ENCODE data around the gene SFT2D1.
"Not testable (repeated sequence)": the region's sequence is repeated elsewhere in the genome, so short reads cannot be mapped to it uniquely, and the experiment has no call there.

The SFT2D1 gene

DNA sequence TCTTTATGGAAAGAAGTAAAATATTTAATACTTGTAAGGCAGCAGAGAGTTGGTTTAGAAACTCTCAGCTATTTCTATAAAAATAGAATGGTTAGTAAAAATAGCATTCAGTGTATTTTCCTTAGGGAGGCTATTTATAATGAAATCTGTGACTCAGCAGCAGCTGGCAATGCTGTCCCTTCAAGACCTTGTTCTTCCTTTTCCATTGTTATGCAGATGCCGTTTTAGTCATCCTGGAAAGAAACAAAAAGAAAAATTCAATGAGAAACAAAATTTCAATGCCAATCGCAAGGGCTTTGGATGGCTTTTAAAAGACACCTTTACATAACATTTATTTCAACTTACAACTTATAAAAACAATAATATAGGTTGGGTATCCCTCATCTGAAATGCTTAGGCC is 22.9 kb upstream of the SFT2D1 start:
- WGBS (ENCODE audit: insufficient coverage) = no CpG with 5 or more reads among the region's 2 CpGs
- no peaks in the 10 kb centered on the region for H3K9me3 ChIP-seq (ENCODE audit: control extremely low read depth in 1 of 5, control insufficient read depth in 4 of 5, insufficient read depth in 2 of 5, low read depth in 1 of 5, low read length in 4 of 5)
- no peak overlapping the region for H3K27ac ChIP-seq (ENCODE audit: insufficient read depth in 1 of 2, low read depth in 1 of 2, low read length in 2 of 2, poor library complexity in 1 of 2, severe bottlenecking in 2 of 2)
- CTCF ChIA-PET = interaction anchor here (1.2 to 4.3 kb wide), 3 partner anchors 11 to 21 kb away, joined by 3 to 21 read pairs (median 3); no protein-coding TSS in a partner anchor
- H3K4me3 ChIP-seq (ENCODE audit: control insufficient read depth in 1 of 7, extremely low read depth in 1 of 7, insufficient read depth in 4 of 7, low read depth in 2 of 7, low read length in 6 of 7) = no peak overlapping the region
- H3K36me3 ChIP-seq (ENCODE audit: control insufficient read depth in 4 of 4, insufficient read depth in 4 of 4, low read length in 3 of 4) = peaks cover 5 to 15% (median 9%) of the 10 kb centered on the region in 4 experiments
- H3K4me1 ChIP-seq (ENCODE audit: control extremely low read depth in 1 of 4, control insufficient read depth in 4 of 4, insufficient read depth in 4 of 4, low read length in 3 of 4) = no peaks in the 10 kb centered on the region
- POLR2A ChIA-PET = no interaction called here
- no peak for DNase-seq
- H3K27me3 ChIP-seq (replicated peaks in 2 of 5; ENCODE audit: control insufficient read depth in 4 of 5, insufficient read depth in 5 of 5, low read length in 4 of 5) = no peaks in the 10 kb centered on the region

GRCh38 chr6:166364456-166364855 is 22.1 kb upstream of the SFT2D1 start:
- Histone ChIP-seq H3K27ac (ENCODE audit: insufficient read depth in 1 of 2, low read depth in 1 of 2, low read length in 2 of 2, poor library complexity in 1 of 2, severe bottlenecking in 2 of 2) (no peak overlapping the region), H3K4me3 (ENCODE audit: control insufficient read depth in 1 of 7, extremely low read depth in 1 of 7, insufficient read depth in 4 of 7, low read depth in 2 of 7, low read length in 6 of 7) (no peak overlapping the region), H3K36me3 (ENCODE audit: control insufficient read depth in 4 of 4, insufficient read depth in 4 of 4, low read length in 3 of 4) (peaks cover 5 to 15% (median 9%) of the 10 kb centered on the region in 4 experiments), H3K27me3 (replicated peaks in 2 of 5; ENCODE audit: control insufficient read depth in 4 of 5, insufficient read depth in 5 of 5, low read length in 4 of 5) (no peaks in the 10 kb centered on the region), H3K4me1 (ENCODE audit: control extremely low read depth in 1 of 4, control insufficient read depth in 4 of 4, insufficient read depth in 4 of 4, low read length in 3 of 4) (no peaks in the 10 kb centered on the region), H3K9me3 (ENCODE audit: control extremely low read depth in 1 of 5, control insufficient read depth in 4 of 5, insufficient read depth in 2 of 5, low read depth in 1 of 5, low read length in 4 of 5) (no peaks in the 10 kb centered on the region)
- 96% methylated on average over 7 of the region's 7 CpGs for WGBS (ENCODE audit: insufficient coverage)
- ChIA-PET CTCF (interaction anchor here (0.9 to 4.3 kb wide), 4 partner anchors 11 to 20 kb away, joined by 3 to 21 read pairs (median 3); no protein-coding TSS in a partner anchor), POLR2A (no interaction called here)
- no peak for DNase-seq

- H3K4me1 ChIP-seq (ENCODE audit: control extremely low read depth in 1 of 4, control insufficient read depth in 4 of 4, insufficient read depth in 4 of 4, low read length in 3 of 4); H3K9me3 ChIP-seq (ENCODE audit: control extremely low read depth in 1 of 5, control insufficient read depth in 4 of 5, insufficient read depth in 2 of 5, low read depth in 1 of 5, low read length in 4 of 5); H3K27me3 ChIP-seq (replicated peaks in 2 of 5; ENCODE audit: control insufficient read depth in 4 of 5, insufficient read depth in 5 of 5, low read length in 4 of 5); POLR2A ChIA-PET; DNase-seq; H3K27ac ChIP-seq (ENCODE audit: insufficient read depth in 1 of 2, low read depth in 1 of 2, low read length in 2 of 2, poor library complexity in 1 of 2, severe bottlenecking in 2 of 2); H3K4me3 ChIP-seq (ENCODE audit: control insufficient read depth in 1 of 7, extremely low read depth in 1 of 7, insufficient read depth in 4 of 7, low read depth in 2 of 7, low read length in 6 of 7): not testable (repeated sequence)
- WGBS (ENCODE audit: insufficient coverage) = 90% methylated on average over 2 of the region's 4 CpGs
- peaks cover 5 to 12% (median 9%) of the 10 kb centered on the region in 4 experiments for H3K36me3 ChIP-seq (ENCODE audit: control insufficient read depth in 4 of 4, insufficient read depth in 4 of 4, low read length in 3 of 4)
- CTCF ChIA-PET = interaction anchor here (1.1 kb wide), 1 partner anchor 19 kb away, joined by 4 read pairs; no protein-coding TSS in a partner anchor
Measured at GRCh38 chr6:166362427-166362826, 20.1 kb upstream of the SFT2D1 start.

DNA sequence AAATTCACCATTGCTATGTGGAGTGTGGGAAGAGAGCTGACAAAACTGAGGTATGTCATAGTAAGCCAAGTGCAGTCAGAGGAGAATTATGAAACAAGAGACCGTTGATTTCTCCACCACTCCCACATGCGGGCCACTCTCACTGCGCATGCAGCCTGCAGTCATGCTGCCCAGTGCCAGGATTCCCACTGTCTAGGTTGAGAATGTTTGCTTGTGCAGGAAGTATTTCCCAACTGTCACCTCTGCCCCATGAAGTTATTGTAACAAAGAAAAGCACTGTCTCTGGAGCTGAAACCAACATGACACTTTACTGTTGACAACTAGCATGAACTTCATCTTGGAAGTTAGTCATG is 18.7 kb upstream of the SFT2D1 start:
- ChIA-PET CTCF (interaction anchor here (1.8 kb wide), 1 partner anchor 11 kb away, joined by 5 read pairs; no protein-coding TSS in a partner anchor), POLR2A (no interaction called here)
- no peaks in the 10 kb centered on the region for H3K4me1 ChIP-seq (ENCODE audit: control extremely low read depth in 1 of 4, control insufficient read depth in 4 of 4, insufficient read depth in 4 of 4, low read length in 3 of 4)
- H3K36me3 ChIP-seq (ENCODE audit: control insufficient read depth in 4 of 4, insufficient read depth in 4 of 4, low read length in 3 of 4) = peaks cover 5 to 12% (median 6%) of the 10 kb centered on the region in 4 experiments
- H3K4me3 ChIP-seq (ENCODE audit: control insufficient read depth in 1 of 7, extremely low read depth in 1 of 7, insufficient read depth in 4 of 7, low read depth in 2 of 7, low read length in 6 of 7) = no peak overlapping the region
- WGBS (ENCODE audit: insufficient coverage) = 100% methylated on average over 2 of the region's 3 CpGs
- no peak overlapping the region for H3K27ac ChIP-seq (ENCODE audit: insufficient read depth in 1 of 2, low read depth in 1 of 2, low read length in 2 of 2, poor library complexity in 1 of 2, severe bottlenecking in 2 of 2)
- DNase-seq = no peak
- H3K27me3 ChIP-seq (replicated peaks in 2 of 5; ENCODE audit: control insufficient read depth in 4 of 5, insufficient read depth in 5 of 5, low read length in 4 of 5) = no peaks in the 10 kb centered on the region
- H3K9me3 ChIP-seq (ENCODE audit: control extremely low read depth in 1 of 5, control insufficient read depth in 4 of 5, insufficient read depth in 2 of 5, low read depth in 1 of 5, low read length in 4 of 5) = no peaks in the 10 kb centered on the region

DNA sequence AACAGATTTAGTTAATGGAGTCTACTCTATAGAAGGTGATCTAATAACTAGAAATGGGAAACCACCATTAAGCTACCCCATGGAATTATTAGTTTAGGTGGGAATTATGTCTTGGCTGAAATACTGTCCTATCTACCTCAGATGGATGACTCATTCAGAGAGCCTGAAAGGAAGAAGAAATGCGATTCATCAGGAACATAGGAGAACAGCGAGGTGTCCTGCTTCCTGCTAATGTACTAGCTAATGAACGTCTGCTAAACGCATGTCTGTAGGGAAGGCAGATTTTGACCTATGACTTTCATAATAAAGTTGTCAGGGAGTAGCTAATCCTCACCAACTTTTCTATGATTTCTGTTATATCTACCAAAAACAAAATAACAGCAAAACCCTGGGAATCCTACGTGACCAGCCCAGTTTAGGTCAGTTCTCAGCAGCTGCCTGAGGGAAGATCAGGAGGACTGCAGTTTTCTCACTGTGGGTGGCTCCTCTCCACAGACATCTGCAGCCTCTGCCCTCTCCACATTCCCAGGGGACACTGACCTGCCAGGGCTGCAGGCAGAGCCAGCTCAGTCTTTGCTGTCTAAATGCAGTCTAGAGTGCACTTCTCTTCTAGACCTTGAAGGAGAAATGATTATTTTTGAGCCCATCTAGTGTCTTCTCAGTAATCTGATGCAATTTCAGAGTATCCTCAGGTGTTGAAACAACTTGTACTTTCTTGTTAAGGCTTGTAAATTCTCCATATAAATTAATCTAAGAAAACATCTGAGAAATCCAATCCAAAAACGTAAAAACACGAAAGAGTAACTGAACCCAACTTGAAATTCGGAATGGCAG is 18.1 kb upstream of the SFT2D1 start:
- DNase-seq = no peak
- no peaks in the 10 kb centered on the region for H3K27me3 ChIP-seq (replicated peaks in 2 of 5; ENCODE audit: control insufficient read depth in 4 of 5, insufficient read depth in 5 of 5, low read length in 4 of 5)
- H3K36me3 ChIP-seq (ENCODE audit: control insufficient read depth in 4 of 4, insufficient read depth in 4 of 4, low read length in 3 of 4) = peaks cover 0 to 10% (median 6%) of the 10 kb centered on the region in 4 experiments
- no peak overlapping the region for H3K27ac ChIP-seq (ENCODE audit: insufficient read depth in 1 of 2, low read depth in 1 of 2, low read length in 2 of 2, poor library complexity in 1 of 2, severe bottlenecking in 2 of 2)
- no peaks in the 10 kb centered on the region for H3K9me3 ChIP-seq (ENCODE audit: control extremely low read depth in 1 of 5, control insufficient read depth in 4 of 5, insufficient read depth in 2 of 5, low read depth in 1 of 5, low read length in 4 of 5)
- ChIA-PET CTCF (interaction anchor here (1.0 to 1.8 kb wide), 2 partner anchors 10 to 47 kb away, joined by 3 to 5 read pairs; no protein-coding TSS in a partner anchor), POLR2A (no interaction called here)
- WGBS (ENCODE audit: insufficient coverage) = 96% methylated on average over 7 of the region's 8 CpGs
- no peak overlapping the region for H3K4me3 ChIP-seq (ENCODE audit: control insufficient read depth in 1 of 7, extremely low read depth in 1 of 7, insufficient read depth in 4 of 7, low read depth in 2 of 7, low read length in 6 of 7)
- no peaks in the 10 kb centered on the region for H3K4me1 ChIP-seq (ENCODE audit: control extremely low read depth in 1 of 4, control insufficient read depth in 4 of 4, insufficient read depth in 4 of 4, low read length in 3 of 4)

- no peak for DNase-seq
- Histone ChIP-seq H3K4me1 (ENCODE audit: control extremely low read depth in 1 of 4, control insufficient read depth in 4 of 4, insufficient read depth in 4 of 4, low read length in 3 of 4) (peaks cover 0 to 2% (median 0%) of the 10 kb centered on the region in 4 experiments), H3K36me3 (ENCODE audit: control insufficient read depth in 4 of 4, insufficient read depth in 4 of 4, low read length in 3 of 4) (no peaks in the 10 kb centered on the region), H3K27me3 (replicated peaks in 2 of 5; ENCODE audit: control insufficient read depth in 4 of 5, insufficient read depth in 5 of 5, low read length in 4 of 5) (no peaks in the 10 kb centered on the region), H3K4me3 (ENCODE audit: control insufficient read depth in 1 of 7, extremely low read depth in 1 of 7, insufficient read depth in 4 of 7, low read depth in 2 of 7, low read length in 6 of 7) (no peak overlapping the region), H3K27ac (ENCODE audit: insufficient read depth in 1 of 2, low read depth in 1 of 2, low read length in 2 of 2, poor library complexity in 1 of 2, severe bottlenecking in 2 of 2) (no peak overlapping the region), H3K9me3 (ENCODE audit: control extremely low read depth in 1 of 5, control insufficient read depth in 4 of 5, insufficient read depth in 2 of 5, low read depth in 1 of 5, low read length in 4 of 5) (peaks cover 0 to 5% (median 0%) of the 10 kb centered on the region in 5 experiments)
- WGBS (ENCODE audit: insufficient coverage) = 100% methylated on average over 2 of the region's 5 CpGs
- ChIA-PET POLR2A (no interaction called here), CTCF (interaction anchor here (1.4 kb wide), 1 partner anchor 25 kb away, joined by 3 read pairs; no protein-coding TSS in a partner anchor)
Measured at GRCh38 chr6:166355552-166355951, 13.2 kb upstream of the SFT2D1 start.

- Histone ChIP-seq H3K4me1 (ENCODE audit: control extremely low read depth in 1 of 4, control insufficient read depth in 4 of 4, insufficient read depth in 4 of 4, low read length in 3 of 4) (peaks cover 0 to 2% (median 0%) of the 10 kb centered on the region in 4 experiments), H3K27me3 (replicated peaks in 2 of 5; ENCODE audit: control insufficient read depth in 4 of 5, insufficient read depth in 5 of 5, low read length in 4 of 5) (no peaks in the 10 kb centered on the region), H3K27ac (ENCODE audit: insufficient read depth in 1 of 2, low read depth in 1 of 2, low read length in 2 of 2, poor library complexity in 1 of 2, severe bottlenecking in 2 of 2) (no peak overlapping the region), H3K36me3 (ENCODE audit: control insufficient read depth in 4 of 4, insufficient read depth in 4 of 4, low read length in 3 of 4) (no peaks in the 10 kb centered on the region), H3K9me3 (ENCODE audit: control extremely low read depth in 1 of 5, control insufficient read depth in 4 of 5, insufficient read depth in 2 of 5, low read depth in 1 of 5, low read length in 4 of 5) (peaks cover 0 to 9% (median 1%) of the 10 kb centered on the region in 5 experiments), H3K4me3 (ENCODE audit: control insufficient read depth in 1 of 7, extremely low read depth in 1 of 7, insufficient read depth in 4 of 7, low read depth in 2 of 7, low read length in 6 of 7) (no peak overlapping the region)
- no peak for DNase-seq
- WGBS (ENCODE audit: insufficient coverage) = no CpG with 5 or more reads among the region's 4 CpGs
- POLR2A ChIA-PET = interaction anchor here (0.6 kb wide), 1 partner anchor 20 kb away, joined by 4 read pairs; no protein-coding TSS in a partner anchor
- CTCF ChIA-PET = no interaction called here
Measured at GRCh38 chr6:166354965-166355364, 12.6 kb upstream of the SFT2D1 start.

All from common myeloid progenitor, CD34-positive (primary cell).